ENCODE measurements around the gene PDLIM3. TPM values are rescaled to one million over a fixed set of nuclear protein-coding genes. Genes with fewer than 3 reads are reported as not detected.
"Not testable (repeated sequence)": the region's sequence is repeated elsewhere in the genome, so short reads cannot be mapped to it uniquely, and the experiment has no call there.

The PDLIM3 gene
- total RNA-seq, 4 donors from 2014 or later: 43.7 to 175 (median 107) TPM

DNA sequence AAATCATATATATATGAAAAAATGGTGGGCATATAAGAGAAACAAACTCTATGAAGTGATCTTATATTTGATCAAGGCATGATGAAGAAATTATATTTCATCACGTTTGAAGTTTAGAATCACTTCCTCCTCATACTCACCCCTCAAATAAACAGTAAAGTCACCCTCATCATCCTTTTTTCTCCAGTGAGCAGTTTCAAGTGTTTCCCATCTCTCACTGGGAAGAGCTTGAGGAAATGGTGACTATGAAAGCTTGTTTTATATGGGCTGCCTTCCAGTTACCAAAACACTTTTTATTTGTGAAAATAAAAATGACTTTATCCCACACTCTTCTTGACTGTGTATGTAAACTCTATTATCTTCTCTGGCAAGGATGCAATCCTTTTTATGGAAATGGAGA lies 16.8 kb downstream of the PDLIM3 start:
- DNase-seq (ENCODE audit: low spot score): no peak
- TF ChIP-seq, protein P1, sequence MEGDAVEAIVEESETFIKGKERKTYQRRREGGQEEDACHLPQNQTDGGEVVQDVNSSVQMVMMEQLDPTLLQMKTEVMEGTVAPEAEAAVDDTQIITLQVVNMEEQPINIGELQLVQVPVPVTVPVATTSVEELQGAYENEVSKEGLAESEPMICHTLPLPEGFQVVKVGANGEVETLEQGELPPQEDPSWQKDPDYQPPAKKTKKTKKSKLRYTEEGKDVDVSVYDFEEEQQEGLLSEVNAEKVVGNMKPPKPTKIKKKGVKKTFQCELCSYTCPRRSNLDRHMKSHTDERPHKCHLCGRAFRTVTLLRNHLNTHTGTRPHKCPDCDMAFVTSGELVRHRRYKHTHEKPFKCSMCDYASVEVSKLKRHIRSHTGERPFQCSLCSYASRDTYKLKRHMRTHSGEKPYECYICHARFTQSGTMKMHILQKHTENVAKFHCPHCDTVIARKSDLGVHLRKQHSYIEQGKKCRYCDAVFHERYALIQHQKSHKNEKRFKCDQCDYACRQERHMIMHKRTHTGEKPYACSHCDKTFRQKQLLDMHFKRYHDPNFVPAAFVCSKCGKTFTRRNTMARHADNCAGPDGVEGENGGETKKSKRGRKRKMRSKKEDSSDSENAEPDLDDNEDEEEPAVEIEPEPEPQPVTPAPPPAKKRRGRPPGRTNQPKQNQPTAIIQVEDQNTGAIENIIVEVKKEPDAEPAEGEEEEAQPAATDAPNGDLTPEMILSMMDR (IDR thresholded peaks at IDR 0.05): no peak
- ATAC-seq (ENCODE audit: low FRiP score): no peak

DNA sequence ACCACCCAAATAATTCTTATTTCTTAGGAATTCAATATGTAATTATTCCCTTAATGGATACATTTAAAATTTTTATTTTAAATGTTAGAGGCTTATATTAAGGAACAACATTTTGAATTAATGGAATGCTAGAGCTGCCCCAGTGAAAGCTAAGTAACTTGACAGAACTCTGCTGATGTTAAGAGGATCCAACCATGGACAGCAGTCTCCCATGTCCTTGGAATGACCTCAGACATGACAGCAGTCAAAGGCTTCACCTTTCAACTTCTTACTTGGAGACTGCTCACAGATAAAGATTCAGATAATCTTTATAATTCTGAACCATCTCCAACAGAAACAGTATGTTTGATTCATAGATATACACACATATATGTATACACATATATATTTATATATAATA lies 17.2 kb downstream of the PDLIM3 start:
- TF ChIP-seq, protein P1 (IDR thresholded peaks at IDR 0.05): no peak
- DNase-seq (ENCODE audit: low spot score) (no peak), ATAC-seq (ENCODE audit: low FRiP score) (no peak)

DNA sequence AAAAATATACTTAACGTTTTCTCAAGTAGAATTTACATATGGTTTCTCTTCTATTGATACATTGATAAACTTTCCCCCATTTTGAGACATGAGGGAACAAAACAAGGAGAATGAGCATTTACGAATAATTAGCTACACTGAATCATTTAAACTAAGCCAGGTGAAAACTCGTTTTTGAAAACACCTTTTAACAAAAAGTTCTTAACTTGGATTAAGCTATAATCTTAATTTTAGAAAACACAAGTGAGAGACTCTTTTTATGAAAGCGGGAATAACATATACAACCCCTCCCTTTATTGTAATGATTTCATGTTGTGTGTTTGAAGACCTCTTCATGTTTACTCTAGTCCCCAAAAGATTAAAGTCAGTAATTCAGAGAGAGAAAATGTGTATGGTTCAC lies 20.1 kb downstream of the PDLIM3 start:
- ATAC-seq (ENCODE audit: low FRiP score): no peak
- TF ChIP-seq, protein P1 (IDR thresholded peaks at IDR 0.05): no peak

DNA sequence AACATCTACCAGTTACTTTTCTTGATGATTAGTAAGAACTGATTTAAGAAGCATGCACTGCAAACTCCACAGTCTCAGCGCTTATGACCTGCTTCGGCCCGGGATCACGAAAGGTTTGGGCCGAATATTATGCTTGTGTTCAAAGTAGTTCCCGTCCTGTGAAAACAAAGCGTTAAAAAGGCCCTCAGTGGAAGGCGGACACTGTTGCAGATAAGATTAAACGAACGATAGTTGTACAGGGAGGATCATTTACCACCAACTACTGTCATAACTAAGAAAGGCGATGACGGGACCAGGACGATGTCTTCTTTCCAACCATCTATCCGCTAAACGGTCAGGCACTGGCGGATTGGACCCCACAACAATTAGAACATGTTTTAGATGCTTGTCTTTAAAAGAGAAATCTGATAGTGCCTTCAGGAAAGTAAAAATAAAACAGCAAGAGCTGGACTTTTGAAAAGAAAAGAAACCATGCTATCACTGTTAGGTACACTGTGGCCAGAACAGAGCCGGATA lies 21.1 kb downstream of the PDLIM3 start:
- no peak for DNase-seq (ENCODE audit: low spot score)
- TF ChIP-seq, protein P1 (IDR thresholded peaks at IDR 0.05): no peak
- no peak for ATAC-seq (ENCODE audit: low FRiP score)

More for the DNA sequence above, 20.1 kb downstream of the PDLIM3 start:
- no peak for DNase-seq (ENCODE audit: low spot score)

DNA sequence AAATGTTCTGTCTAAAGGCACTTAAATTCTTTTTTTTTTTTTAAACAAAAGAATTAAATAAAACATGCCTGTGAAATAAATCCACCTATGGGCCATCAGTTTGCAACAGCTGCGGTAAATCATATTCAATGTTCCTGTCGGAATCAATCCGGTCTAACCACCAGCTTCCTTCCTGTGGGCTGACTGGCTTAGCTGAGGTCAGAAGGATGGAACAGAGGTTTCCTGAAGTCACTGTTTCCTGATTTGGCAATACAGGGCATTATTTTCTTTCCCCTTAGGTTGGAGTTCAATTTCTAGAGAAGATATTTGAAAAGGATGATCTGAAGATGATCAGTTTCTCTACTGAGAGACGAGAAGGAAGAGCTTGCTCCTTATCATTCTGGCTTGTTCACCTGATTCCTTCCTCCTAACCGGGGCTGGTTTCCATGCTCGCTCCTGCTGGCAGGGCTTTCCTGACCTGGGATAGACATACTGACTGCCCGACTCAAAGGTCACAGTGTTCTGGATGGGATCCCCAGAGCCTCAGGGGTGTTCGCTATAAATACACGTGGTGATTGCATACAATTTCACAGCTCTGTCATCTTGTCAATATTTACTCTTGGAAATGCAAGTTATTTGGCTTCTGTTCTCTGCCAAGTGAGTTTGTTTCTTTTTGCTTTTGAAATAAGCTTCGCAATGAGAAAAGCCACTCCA lies 21.7 kb downstream of the PDLIM3 start:
- TF ChIP-seq, protein P1 (IDR thresholded peaks at IDR 0.05): no peak
- DNase-seq (ENCODE audit: low spot score) (no peak), ATAC-seq (ENCODE audit: low FRiP score) (no peak)

DNA sequence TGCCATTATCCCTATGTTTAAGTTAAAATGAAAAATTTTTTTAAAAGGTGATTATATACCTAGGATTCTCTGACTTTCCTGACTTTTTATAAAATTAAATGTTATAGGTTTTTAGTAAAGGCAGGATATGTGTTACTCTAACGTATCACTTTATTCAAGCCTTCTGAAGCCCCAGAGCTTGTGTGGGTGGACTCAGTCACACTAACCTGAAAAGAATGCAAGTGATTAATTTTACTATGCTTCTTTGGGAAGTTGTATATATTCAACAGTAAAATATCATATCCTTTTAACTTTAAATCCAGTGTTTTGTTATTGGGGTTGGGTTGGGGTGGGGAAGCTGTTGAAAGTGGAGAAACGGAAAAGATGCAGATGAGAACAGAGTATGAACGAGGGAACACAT lies 22.8 kb downstream of the PDLIM3 start:
- ATAC-seq (ENCODE audit: low FRiP score): no peak
- TF ChIP-seq, protein P1 (IDR thresholded peaks at IDR 0.05): no peak
- no peak for DNase-seq (ENCODE audit: low spot score)

DNA sequence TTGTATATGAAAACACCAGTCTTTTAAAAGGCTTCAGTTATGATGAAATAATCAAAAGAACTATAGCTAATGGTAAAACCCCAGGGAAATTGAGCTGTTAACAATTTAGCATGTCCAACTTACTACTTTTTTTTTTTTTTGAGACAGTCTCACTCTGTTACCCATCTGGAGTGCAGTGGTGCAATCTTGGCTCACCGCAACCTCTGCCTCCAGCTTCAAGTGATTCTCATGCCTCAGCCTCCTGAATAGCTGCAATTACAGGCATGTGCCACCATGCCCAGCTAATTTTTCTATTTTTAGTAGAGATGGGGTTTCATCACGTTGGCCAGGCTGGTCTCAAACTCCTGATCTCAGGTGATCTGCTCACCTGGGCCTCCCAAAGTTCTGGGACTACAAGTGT lies 24.1 kb downstream of the PDLIM3 start:
- not testable (repeated sequence) for DNase-seq (ENCODE audit: low spot score); ATAC-seq (ENCODE audit: low FRiP score)
